ENCODE data around the gene NCK2. TPM values are rescaled to one million over a fixed set of nuclear protein-coding genes. Genes with fewer than 3 reads are reported as not detected.
A peak's percentile ranks its signal among the peaks of the same experiment; 100 is the strongest.

The NCK2 gene
- total RNA-seq = 37.3 and 46.6 TPM in 2 replicates
- polyA plus RNA-seq (2012) = 29.9 TPM

- DNase-seq (ENCODE audit: low read depth) = peak; percentile 41
These were observed at the start of gene NCK2 for GRCh38 chr2:105744909-105745853. TSS of gene NCK2 (plus strand) at chr2:105744912. CDS start at chr2:105855064, 110,152 bp downstream.

DNA sequence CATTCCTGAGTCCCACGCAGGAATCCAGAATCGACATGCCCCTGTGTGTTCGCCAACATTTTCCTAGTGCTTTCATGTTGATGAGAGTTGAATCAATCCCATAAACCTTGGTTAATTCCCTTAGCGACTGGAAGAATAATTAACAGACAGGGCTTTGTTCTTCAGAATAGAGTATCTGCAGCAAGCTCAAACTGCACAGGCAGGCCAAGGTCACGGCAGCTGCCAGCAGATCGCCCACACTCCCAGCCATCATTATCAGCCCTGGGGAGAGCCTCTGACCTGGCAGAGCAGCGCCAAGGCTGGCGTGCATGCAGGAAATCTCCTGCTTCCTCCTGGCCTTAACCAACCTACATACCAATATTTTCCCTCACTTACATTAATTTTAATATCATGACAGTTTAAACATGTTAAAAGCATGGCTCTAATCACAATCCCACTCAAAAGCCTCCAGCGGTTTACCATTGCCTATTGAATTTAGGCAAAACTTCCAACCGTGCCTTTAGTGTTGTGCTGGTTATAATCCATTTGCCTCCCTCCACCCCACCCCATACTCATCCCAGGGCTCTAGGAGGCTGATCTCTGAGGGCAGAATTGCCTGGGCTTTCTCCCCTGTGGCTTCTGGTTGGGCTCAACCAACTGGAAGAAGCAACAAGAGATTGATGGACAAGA is 46.8 kb upstream of the NCK2 start:
- no peak for DNase-seq (ENCODE audit: low read depth)

DNA sequence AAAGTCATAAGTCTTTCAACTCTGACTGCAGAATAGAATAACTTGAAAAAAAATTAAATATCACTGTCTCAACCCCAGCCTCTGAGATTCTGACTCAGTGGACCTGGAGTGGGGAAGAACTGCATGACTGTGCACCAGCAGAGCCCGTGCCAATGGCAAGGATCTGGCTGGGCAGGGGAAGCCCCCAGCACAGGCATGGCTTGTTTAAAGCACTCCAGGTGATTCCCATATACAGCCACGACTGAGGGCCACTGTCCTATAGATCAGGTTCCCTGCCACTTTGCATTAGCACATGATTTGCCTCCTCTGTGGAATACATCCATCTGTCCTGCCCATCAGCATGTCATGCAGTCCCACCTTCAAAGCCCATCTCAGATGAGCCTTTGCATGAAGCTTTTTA is 45.9 kb upstream of the NCK2 start:
- DNase-seq (ENCODE audit: low read depth) = no peak

GRCh38 chr2:105701042-105701441 is 43.7 kb upstream of the NCK2 start:
- DNase-seq (ENCODE audit: low read depth) = no peak

GRCh38 chr2:105708697-105709096 is 36.0 kb upstream of the NCK2 start:
- DNase-seq (ENCODE audit: low read depth) = no peak

- DNase-seq (ENCODE audit: low read depth) = no peak
These were observed 33.3 kb upstream of the NCK2 start for GRCh38 chr2:105711394-105711793.

DNA sequence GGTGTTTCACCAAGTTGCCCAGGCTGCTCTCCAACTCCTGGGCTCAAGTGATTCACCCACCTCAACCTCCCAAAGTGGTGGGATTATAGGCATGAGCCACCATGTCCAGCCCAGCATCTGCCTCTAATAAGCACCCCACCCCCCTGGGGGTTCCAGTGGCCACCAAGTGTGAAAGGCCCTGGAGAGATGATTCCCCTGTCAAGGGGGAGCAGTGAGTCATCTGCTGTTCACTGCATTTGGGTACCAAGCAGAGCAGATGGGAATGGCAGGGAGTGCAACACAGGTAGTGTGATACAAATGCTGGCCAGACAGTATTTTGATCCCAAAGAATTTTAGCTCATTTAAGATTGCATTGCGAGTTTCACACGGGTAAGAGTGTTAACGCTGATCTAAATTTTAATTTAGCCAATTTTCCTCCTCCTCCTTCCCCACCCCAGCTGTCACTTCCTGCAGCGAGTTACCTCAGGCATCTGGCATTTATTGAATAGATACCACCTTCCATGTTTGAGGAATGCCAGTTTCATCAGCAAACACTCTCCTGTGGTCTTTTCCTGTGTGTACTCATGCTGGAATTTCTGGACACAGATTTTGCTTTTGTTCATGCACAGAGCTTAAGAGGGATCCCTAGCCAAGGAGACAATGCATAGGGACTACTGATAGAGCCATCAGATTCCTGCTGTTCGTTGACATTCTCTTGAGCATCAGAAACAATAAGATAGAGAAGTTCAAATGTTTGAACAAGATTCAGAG is 32.4 kb upstream of the NCK2 start:
- DNase-seq (ENCODE audit: low read depth) = no peak

DNA sequence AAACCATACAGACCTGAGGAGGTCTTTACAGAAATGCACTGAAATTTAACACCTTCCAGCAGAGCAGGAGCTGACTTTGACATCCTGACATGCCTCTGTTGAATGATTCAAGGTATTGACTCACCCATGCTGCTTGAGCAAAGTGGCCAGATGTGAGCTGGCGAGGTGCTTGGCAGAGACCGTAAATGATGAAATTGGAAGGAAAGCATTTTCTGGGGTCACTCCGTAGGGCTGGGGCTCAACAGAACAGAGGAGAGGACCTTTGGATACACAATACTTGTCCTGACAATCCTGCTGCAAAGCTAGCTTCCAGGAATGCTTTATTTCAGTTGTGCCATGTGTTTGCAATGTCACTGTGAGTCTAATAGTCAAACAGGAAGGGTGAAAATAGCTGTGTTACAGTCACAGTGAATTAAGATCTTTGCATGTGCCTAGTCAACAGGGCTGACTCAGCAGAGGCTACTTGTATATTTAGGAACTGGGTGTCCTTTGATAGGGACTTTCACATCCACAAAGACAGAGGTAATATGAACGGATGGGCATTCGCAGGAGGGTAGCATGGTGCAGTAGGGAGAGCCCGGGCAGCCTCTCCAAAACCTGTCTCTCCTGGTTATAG is 31.6 kb upstream of the NCK2 start:
- DNase-seq (ENCODE audit: low read depth) = no peak

GRCh38 chr2:105714141-105714540 is 30.6 kb upstream of the NCK2 start:
- DNase-seq (ENCODE audit: low read depth) = no peak

- no peak for DNase-seq (ENCODE audit: low read depth)
These were observed 25.7 kb upstream of the NCK2 start for GRCh38 chr2:105718846-105719481.

DNA sequence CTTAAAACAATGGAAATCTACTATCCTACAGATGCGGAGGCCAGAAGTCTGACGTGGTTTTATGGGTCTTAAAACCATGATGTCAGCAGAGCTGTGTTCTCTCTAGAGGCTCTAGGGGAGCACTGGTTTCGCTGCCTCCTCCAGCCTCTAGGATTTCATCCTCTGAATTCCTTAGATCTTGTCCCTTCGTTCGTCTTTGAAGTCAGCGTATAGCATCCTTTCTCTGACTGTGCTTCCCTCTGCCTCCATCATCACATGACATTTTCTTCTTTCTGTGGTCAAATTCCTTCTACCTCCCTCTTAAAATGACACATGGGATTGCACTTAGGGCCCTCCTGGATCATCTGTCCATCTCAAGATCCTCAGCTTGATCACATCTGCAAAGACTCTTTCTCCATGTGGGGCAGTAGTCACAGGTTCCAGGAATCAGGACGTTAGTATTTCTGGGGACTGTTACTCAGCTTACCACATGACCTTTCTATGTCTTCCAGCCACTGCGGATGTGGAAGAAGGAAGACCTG is 22.7 kb upstream of the NCK2 start:
- no peak for DNase-seq (ENCODE audit: low read depth)

DNA sequence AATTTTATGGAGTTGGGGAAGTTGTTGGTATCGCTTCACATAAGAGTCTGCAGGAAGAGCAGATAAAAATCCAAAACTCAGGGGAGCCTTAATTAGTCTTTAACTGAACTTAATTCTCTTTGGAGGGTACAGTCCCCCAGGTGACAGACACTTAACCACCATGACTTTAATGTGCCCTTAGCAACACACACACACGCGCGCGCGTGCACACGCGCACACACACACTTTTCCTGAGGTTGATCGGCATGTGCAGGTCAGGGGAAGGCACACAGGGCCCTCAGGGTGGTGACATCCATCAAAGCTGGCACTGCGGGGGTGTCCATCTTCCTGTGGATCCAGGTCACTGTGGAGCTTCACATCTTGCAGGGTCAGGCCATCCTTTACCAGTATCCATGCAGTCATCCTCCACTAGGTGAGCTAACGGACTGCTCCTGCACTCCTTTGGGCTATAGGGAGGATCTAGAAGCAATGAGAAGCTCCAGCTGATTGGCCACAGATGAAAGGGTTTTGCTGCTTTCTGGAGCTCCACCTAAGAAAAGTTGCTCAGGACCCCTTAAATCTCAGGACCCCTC is 21.9 kb upstream of the NCK2 start:
- no peak for DNase-seq (ENCODE audit: low read depth)

GRCh38 chr2:105723431-105723830 is 21.3 kb upstream of the NCK2 start:
- peak; percentile 75 for DNase-seq (ENCODE audit: low read depth)

GRCh38 chr2:105725388-105725787 is 19.3 kb upstream of the NCK2 start:
- peak; percentile 74 for DNase-seq (ENCODE audit: low read depth)

- no peak for DNase-seq (ENCODE audit: low read depth)
These were observed 14.5 kb upstream of the NCK2 start for GRCh38 chr2:105730170-105730569.

GRCh38 chr2:105731511-105731910 is 13.2 kb upstream of the NCK2 start:
- DNase-seq (ENCODE audit: low read depth) = no peak

DNA sequence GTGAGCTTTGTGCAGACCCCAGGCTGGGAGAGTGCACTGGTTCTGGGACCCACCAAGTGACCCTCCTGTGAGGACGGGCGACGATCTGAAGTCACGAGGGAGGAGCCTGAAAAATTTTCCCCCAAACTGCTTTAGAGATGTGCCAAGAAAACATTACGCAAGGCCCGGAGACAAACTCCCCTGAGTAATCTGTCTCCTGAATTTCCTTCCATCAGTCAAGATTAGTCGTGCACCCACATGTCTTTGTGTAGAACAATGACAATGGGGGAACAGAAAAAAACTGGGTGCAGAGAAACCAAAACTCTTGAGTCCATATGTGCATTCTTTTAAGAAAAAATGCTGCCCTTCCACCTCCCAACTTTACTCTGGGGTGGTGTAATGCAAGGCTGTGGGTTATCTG is 12.6 kb upstream of the NCK2 start:
- DNase-seq (ENCODE audit: low read depth) = no peak

GRCh38 chr2:105732955-105733607 is 11.6 kb upstream of the NCK2 start:
- no peak for DNase-seq (ENCODE audit: low read depth)

DNA sequence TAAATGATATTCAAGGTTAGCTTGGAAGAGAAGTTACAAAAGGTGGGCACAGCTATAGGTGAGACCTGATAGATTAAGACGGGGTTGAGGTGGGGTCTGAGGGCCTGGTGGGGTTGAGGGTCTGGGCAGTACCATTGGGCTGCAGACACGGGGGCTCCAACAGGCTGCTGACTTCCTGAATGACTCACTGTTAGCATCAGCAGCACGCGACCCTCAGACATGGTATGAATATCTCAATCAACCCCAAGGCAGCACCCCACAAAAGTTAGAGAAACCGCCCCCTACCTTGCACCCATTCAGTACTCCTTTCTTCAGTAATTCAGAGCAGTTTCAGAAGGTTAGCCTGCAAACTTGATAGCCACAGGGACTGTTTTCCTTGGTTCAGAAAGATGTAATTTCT is 10.8 kb upstream of the NCK2 start:
- DNase-seq (ENCODE audit: low read depth) = no peak

Measured in myocyte (in vitro differentiated cells).